HG03442 (cell line): ENCODE results near the gene ZNF580.

Source experiments
- ATAC-seq: cut with Tn5 transposase; IDR thresholded peaks from one replicate; pipeline ENCODE4 v1.9.1; 2021; ENCODE audit warnings: mild to moderate bottlenecking, moderate library complexity; ENCODE audit not compliant: unreplicated experiment

ZNF580 gene

GRCh38 chr19:55640577-55641425 lies at the start of gene ZNF580:
Gene ZNF580, plus strand, starts transcription at chr19:55641002. Its CDS starts 1,507 bp downstream, at chr19:55642509.
- peak; percentile 29 for ATAC-seq

GRCh38 chr19:55591555-55591954 lies 49.2 kb upstream of the ZNF580 start:
- no peak for ATAC-seq

- no peak for ATAC-seq
Measured at GRCh38 chr19:55592391-55593090, 48.3 kb upstream of the ZNF580 start.

- no peak for ATAC-seq
Measured at GRCh38 chr19:55593096-55593772, 47.6 kb upstream of the ZNF580 start.

- no peak for ATAC-seq
Measured at GRCh38 chr19:55594996-55595545, 45.7 kb upstream of the ZNF580 start.

GRCh38 chr19:55596304-55596703 lies 44.5 kb upstream of the ZNF580 start:
- ATAC-seq = no peak

- ATAC-seq = no peak
Measured at GRCh38 chr19:55597501-55597921, 43.3 kb upstream of the ZNF580 start.

GRCh38 chr19:55598034-55598433 lies 42.8 kb upstream of the ZNF580 start:
- no peak for ATAC-seq

GRCh38 chr19:55598719-55599467 lies 41.9 kb upstream of the ZNF580 start:
- peak; percentile 51 for ATAC-seq

GRCh38 chr19:55599468-55599841 lies 41.3 kb upstream of the ZNF580 start, which contains the start of gene FIZ1:
Gene FIZ1, minus strand, starts transcription at chr19:55599517. Its CDS starts 1,652 bp downstream, at chr19:55597865.
- peak; percentile 44 for ATAC-seq

GRCh38 chr19:55599842-55600661 lies 40.8 kb upstream of the ZNF580 start, which contains the start of gene ZNF524:
Gene ZNF524, plus strand, starts transcription at chr19:55600288. Its CDS starts 1,825 bp downstream, at chr19:55602113.
- peak; percentile 35 for ATAC-seq

GRCh38 chr19:55600662-55601028 lies 40.2 kb upstream of the ZNF580 start:
- no peak for ATAC-seq

- no peak for ATAC-seq
Measured at GRCh38 chr19:55601084-55601483, 39.7 kb upstream of the ZNF580 start.

GRCh38 chr19:55602104-55603001 lies 38.4 kb upstream of the ZNF580 start:
- ATAC-seq = no peak

GRCh38 chr19:55603115-55603514 lies 37.7 kb upstream of the ZNF580 start:
- no peak for ATAC-seq

GRCh38 chr19:55603581-55604292 lies 37.1 kb upstream of the ZNF580 start:
- ATAC-seq = no peak

GRCh38 chr19:55605207-55605636 lies 35.6 kb upstream of the ZNF580 start:
- peak; percentile 73 for ATAC-seq
